HG03469 (cell line): ENCODE measurements around the gene CDH11.

Source experiments
- ATAC-seq: cut with Tn5 transposase; IDR thresholded peaks from one replicate; pipeline ENCODE4 v1.9.1; 2021; ENCODE audit warnings: mild to moderate bottlenecking, moderate library complexity, moderate number of reproducible peaks; ENCODE audit not compliant: unreplicated experiment

CDH11 gene

GRCh38 chr16:64926476-64926875 lies 195.4 kb downstream of the CDH11 start:
- no peak for ATAC-seq

- ATAC-seq: no peak
Observed at GRCh38 chr16:64925166-64925565, 196.7 kb downstream of the CDH11 start.

- no peak for ATAC-seq
Observed at GRCh38 chr16:64924086-64924485, 197.8 kb downstream of the CDH11 start.

GRCh38 chr16:64919929-64920607 lies 201.8 kb downstream of the CDH11 start:
- no peak for ATAC-seq

GRCh38 chr16:64919141-64919540 lies 202.7 kb downstream of the CDH11 start:
- no peak for ATAC-seq

GRCh38 chr16:64916051-64916450 lies 205.8 kb downstream of the CDH11 start:
- no peak for ATAC-seq

GRCh38 chr16:64910356-64910755 lies 211.5 kb downstream of the CDH11 start:
- no peak for ATAC-seq

GRCh38 chr16:64907844-64908243 lies 214.0 kb downstream of the CDH11 start:
- ATAC-seq: no peak

- ATAC-seq: no peak
Observed at GRCh38 chr16:64903770-64904169, 218.1 kb downstream of the CDH11 start.

- ATAC-seq: no peak
Observed at GRCh38 chr16:64900517-64900916, 221.3 kb downstream of the CDH11 start.

- no peak for ATAC-seq
Observed at GRCh38 chr16:64900019-64900418, 221.8 kb downstream of the CDH11 start.

- ATAC-seq: no peak
Observed at GRCh38 chr16:64898159-64898558, 223.7 kb downstream of the CDH11 start.
